Left lung (tissue), 14 donors: ENCODE measurements around the gene CDCA4. TPM values are rescaled to one million over a fixed set of nuclear protein-coding genes. Genes with fewer than 3 reads are reported as not detected.
A peak's percentile ranks its signal among the peaks of the same experiment; 100 is the strongest.

Experiments
- ATAC-seq: fragments of 200-7000 bp; cut with Tn5 transposase; one replicate; pipeline ENCODE4 v1.9.1; 2020; ENCODE audit warnings: moderate library complexity
- DNase-seq, 4 donors: peaks; one replicate each; pipeline ENCODE4 v3.0.0-alpha.2; 2013 to 2020
- H3K27ac ChIP-seq, 2 donors: fragments of 200-600 bp; sonication (generic) in 1 of 2; one replicate each; pipeline versions ENCODE4 v1.5.0 to v1.8.0; 2020 to 2021
- H3K27me3 ChIP-seq, 2 donors: fragments of 200-600 bp; sonication (generic) in 1 of 2; one replicate each; pipeline versions ENCODE4 v1.5.0 to v1.8.0; 2020 to 2021
- H3K36me3 ChIP-seq, 2 donors: fragments of 200-600 bp; sonication (generic) in 1 of 2; one replicate each; pipeline versions ENCODE4 v1.5.0 to v1.8.0; 2020 to 2021
- H3K4me1 ChIP-seq, 2 donors: fragments of 200-600 bp; one replicate each; pipeline ENCODE4 v1.8.0; 2021
- H3K4me3 ChIP-seq, 2 donors: fragments of 200-600 bp; sonication (generic) in 1 of 2; one replicate each; pipeline versions ENCODE4 v1.5.0 to v1.8.0; 2020 to 2021; ENCODE audit warnings: mild to moderate bottlenecking in 1 of 2
- H3K9me3 ChIP-seq, 2 donors: fragments of 200-600 bp; sonication (generic) in 1 of 2; one replicate each; pipeline versions ENCODE4 v1.5.0 to v1.8.0; 2020 to 2021
- intact Hi-C, 2 donors: fragments of 100-400 bp; cut with DNase I; formaldehyde crosslinking; loops; one replicate each; pipeline versions ENCODE4 v1.11.2 to v1.14.2; 2022
- long read RNA-seq, 12 donors: library from polyadenylated mRNA in 2 of 12; unstranded in 2 of 12; transcript quantifications; one replicate each; pipeline ENCODE4 v2.0.0 and lab custom pipeline, GENCODE V29; 2019 to 2026
- polyA plus RNA-seq, 6 donors: library from polyadenylated mRNA; unstranded; fragments of 120-200 nt; gene quantifications; one replicate each; pipeline ENCODE4 v1.2.1, GENCODE V29; 2013; ENCODE audit not compliant: insufficient read length in 6 of 6
- total RNA-seq, 2 donors: library from RNA; stranded (reverse); fragmentation: NEBNext Ultra II Directional; extraction: Animal tissue kit (Norgen Biotek cat#: 25700); gene quantifications; one replicate each; pipeline ENCODE4 v1.2.1, GENCODE V29; 2021
- TF ChIP-seq, protein P1 (sequence below), 2 donors: fragments of 200-600 bp; sonication (generic) in 1 of 2; IDR thresholded peaks; one replicate each; pipeline versions ENCODE4 v1.5.0 to v1.8.0; 2021; ENCODE audit warnings: antibody characterized with exemption in 2 of 2
- donor health status: DM: no; HTN: yes; CAD: no.
- donor health status: DM: no; HTN: no; CAD: no.

Gene CDCA4
- total RNA-seq (1 to 10 TPM; 9.4 to 9.6 TPM), polyA plus RNA-seq (10 to 100 TPM; 18.8 to 30.6 (median 21.6) TPM)
- long read RNA-seq, donor 1, transcript CDCA4-201 (2 exons, 2,513 nt), result major isoform, 16 of 36 reads
- long read RNA-seq, donor 1, partial matches to known transcripts, result 20 of 36 reads
- long read RNA-seq, donor 1, other reads (novel, unspliced or antisense), result 0 of 36 reads
- long read RNA-seq, donor 2, transcript CDCA4-201 (2 exons, 2,513 nt), result major isoform, 28 of 28 reads
- long read RNA-seq, donor 2, partial matches to known transcripts, result 0 of 28 reads
- long read RNA-seq, donor 2, other reads (novel, unspliced or antisense), result 0 of 28 reads
- long read RNA-seq, donor 3, transcript CDCA4-201 (2 exons, 2,513 nt), result major isoform, 12 of 13 reads
- long read RNA-seq, donor 3, partial matches to known transcripts, result 0 of 13 reads
- long read RNA-seq, donor 3, other reads (novel, unspliced or antisense), result 0 of 13 reads
- long read RNA-seq, donor 4, transcript CDCA4-201 (2 exons, 2,513 nt), result major isoform, 12 of 12 reads
- long read RNA-seq, donor 4, partial matches to known transcripts, result 0 of 12 reads
- long read RNA-seq, donor 4, other reads (novel, unspliced or antisense), result 0 of 12 reads
- long read RNA-seq, donor 5, transcript CDCA4-201 (2 exons, 2,513 nt), result major isoform, 12 of 12 reads
- long read RNA-seq, donor 5, partial matches to known transcripts, result 0 of 12 reads
- long read RNA-seq, donor 5, other reads (novel, unspliced or antisense), result 0 of 12 reads
- long read RNA-seq, donor 6, transcript CDCA4-201 (2 exons, 2,513 nt), result major isoform, 36 of 37 reads
- long read RNA-seq, donor 6, partial matches to known transcripts, result 0 of 37 reads
- long read RNA-seq, donor 6, other reads (novel, unspliced or antisense), result 0 of 37 reads
- long read RNA-seq, donor 7, transcript CDCA4-201 (2 exons, 2,513 nt), result major isoform, 6 of 7 reads
- long read RNA-seq, donor 7, partial matches to known transcripts, result 0 of 7 reads
- long read RNA-seq, donor 7, other reads (novel, unspliced or antisense), result 0 of 7 reads
- long read RNA-seq, donor 8, transcript CDCA4-201 (2 exons, 2,513 nt), result major isoform, 8 of 9 reads
- long read RNA-seq, donor 8, partial matches to known transcripts, result 0 of 9 reads
- long read RNA-seq, donor 8, other reads (novel, unspliced or antisense), result 0 of 9 reads
- long read RNA-seq, donor 9, partial matches to known transcripts, result 0 of 1 reads
- long read RNA-seq, donor 9, other reads (novel, unspliced or antisense), result 0 of 1 reads
- long read RNA-seq, donor 10, partial matches to known transcripts, result 0 of 4 reads
- long read RNA-seq, donor 10, other reads (novel, unspliced or antisense), result 1 of 4 reads
- long read RNA-seq, donor 11, result 0 reads
- long read RNA-seq, donor 12, transcript CDCA4-201 (2 exons, 2,513 nt), result major isoform, 15 of 16 reads
- long read RNA-seq, donor 12, partial matches to known transcripts, result 0 of 16 reads
- long read RNA-seq, donor 12, other reads (novel, unspliced or antisense), result 0 of 16 reads

DNA sequence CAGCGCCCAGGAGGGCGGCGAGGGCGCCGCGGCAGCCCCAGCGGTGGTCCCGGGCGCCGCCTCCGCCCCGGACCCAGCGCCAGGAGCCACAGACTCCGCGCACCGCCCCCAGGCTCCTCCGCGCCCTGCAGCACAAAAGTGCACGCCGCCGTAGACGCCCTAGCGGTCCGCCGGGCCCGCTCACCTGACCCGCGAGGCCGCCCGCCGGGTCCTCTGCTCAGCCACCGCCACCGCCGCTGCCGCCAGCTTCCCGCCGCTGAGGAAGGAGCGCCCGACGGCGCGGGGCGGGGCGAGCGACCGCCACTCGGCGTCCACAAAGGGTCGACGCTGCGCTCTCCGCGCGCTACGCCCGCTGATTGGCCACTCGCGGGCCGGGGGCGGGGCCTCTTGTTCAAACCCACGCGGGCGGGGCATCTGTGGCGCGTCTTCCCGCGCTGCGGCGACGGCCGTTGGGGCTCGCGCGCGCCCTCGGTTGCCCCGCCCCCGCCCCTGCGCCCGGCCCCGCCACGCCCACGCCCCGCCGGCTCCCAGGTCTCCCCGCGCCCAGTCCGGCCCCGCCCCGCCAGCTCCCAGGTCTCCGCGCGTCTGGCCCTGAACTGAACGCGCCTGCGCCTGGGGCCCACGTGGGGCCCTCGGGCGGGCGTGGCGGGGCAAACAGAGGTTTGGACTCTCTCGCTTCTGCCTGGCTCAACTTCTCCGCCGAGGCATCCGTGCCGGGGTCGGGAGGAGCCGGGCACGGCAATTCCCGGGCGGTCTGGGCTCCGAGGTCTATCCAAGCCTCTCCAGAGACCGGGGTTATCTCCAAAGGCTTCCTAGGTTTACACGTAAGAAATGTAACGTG lies at the start of gene CDCA4:
CDCA4 (minus strand) TSS at position 269 of the 841 bp plus-strand sequence. CDS start 9,154 bp downstream, outside the sequence.
- intact Hi-C loops, result no loop called here
- H3K27me3 ChIP-seq, result no peaks in the 10 kb centered on the region

DNA sequence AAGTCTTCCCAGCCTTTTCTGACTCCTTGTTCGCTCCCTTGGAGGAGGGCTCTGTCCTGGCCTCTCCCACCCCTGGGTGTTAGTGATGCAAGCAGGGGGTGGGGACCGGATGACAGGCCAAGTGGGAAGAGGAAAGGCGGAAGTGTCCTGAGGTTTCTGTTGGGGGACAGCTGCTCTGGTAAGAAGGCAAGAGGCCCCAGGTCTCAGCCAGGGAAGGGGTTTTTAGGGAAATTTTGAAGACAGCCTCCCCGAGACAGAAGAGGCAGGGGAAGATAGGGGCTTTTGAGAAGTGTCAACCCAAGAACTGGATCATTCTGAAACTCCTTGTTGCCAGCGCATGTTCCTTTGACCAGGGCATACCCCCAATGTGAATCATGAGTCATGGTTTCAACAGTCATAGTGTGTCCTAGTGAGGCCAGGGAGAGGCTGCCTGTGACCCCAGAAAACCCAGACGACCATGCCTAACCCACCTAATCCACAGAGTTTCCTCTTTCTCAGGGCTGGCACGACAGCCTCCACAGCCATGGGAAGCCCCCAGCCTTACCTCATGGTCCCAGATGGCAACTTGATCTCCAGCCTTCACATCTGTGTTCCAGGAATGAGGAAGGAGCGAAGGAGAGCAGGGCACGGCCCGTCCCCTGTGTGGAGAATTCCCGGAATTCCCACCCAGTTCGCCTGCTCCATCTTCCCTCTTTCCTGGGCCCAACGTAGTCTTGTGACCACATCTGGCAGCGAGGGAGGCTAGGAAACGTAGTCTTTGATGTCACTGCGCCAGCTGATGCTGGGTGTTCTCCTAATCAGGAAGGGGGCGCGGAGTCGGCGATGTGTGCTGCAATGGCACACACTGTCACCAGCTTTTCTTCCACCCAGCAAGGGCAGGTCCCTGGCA lies 49.2 kb upstream of the CDCA4 start:
- peak in 1 of 4 donors; percentile 82 for DNase-seq
- peak; percentile 37 for ATAC-seq
- H3K4me3 ChIP-seq, result no peak overlapping the region
- intact Hi-C loops, result no loop called here
- H3K4me1 ChIP-seq, result peaks cover 0 to 61% of the 10 kb centered on the region in 2 donors
- peaks cover 0 to 28% of the 10 kb centered on the region in 2 donors for H3K27me3 ChIP-seq
- H3K27ac ChIP-seq, result peak overlapping the region; percentile 7 to 82
- TF ChIP-seq, protein P1, sequence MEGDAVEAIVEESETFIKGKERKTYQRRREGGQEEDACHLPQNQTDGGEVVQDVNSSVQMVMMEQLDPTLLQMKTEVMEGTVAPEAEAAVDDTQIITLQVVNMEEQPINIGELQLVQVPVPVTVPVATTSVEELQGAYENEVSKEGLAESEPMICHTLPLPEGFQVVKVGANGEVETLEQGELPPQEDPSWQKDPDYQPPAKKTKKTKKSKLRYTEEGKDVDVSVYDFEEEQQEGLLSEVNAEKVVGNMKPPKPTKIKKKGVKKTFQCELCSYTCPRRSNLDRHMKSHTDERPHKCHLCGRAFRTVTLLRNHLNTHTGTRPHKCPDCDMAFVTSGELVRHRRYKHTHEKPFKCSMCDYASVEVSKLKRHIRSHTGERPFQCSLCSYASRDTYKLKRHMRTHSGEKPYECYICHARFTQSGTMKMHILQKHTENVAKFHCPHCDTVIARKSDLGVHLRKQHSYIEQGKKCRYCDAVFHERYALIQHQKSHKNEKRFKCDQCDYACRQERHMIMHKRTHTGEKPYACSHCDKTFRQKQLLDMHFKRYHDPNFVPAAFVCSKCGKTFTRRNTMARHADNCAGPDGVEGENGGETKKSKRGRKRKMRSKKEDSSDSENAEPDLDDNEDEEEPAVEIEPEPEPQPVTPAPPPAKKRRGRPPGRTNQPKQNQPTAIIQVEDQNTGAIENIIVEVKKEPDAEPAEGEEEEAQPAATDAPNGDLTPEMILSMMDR (IDR thresholded peaks at IDR 0.05), result no peak
- no peaks in the 10 kb centered on the region for H3K36me3 ChIP-seq
- H3K9me3 ChIP-seq, result no peaks in the 10 kb centered on the region

More for the DNA sequence above, at the start of gene CDCA4:
- Histone ChIP-seq H3K9me3 (no peaks in the 10 kb centered on the region), H3K4me3 (peak within 1 kb of the TSS; percentile 80 to 92), H3K36me3 (no peaks in the 10 kb centered on the region), H3K4me1 (peaks cover 13 to 50% of the 10 kb centered on the region in 2 donors), H3K27ac (peak within 1 kb of the TSS; percentile 84 to 85)
- TF ChIP-seq, protein P1 (IDR thresholded peaks at IDR 0.05), result no peak
- DNase-seq, result peak; percentile 95 to 99 (median 97)
- ATAC-seq, result peak; percentile 96

DNA sequence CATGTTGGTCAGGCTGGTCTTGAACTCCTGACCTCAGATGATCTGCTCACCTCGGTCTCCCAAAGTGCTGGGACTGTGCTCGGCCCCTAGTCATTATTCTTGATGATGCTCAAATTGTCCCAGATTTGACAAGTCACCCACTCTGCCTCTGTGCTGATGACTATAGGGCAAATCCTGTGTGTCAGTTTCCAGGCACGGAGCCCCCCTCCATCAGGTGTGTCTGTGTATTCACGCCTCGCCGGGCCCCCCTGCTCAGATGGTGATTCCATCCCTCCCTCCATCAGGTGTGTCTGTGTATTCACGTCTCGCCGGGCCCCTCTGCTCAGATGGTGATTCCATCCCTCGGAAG lies 48.6 kb upstream of the CDCA4 start:
- peaks cover 0 to 23% of the 10 kb centered on the region in 2 donors for H3K27me3 ChIP-seq
- H3K4me1 ChIP-seq, result peaks cover 0 to 62% of the 10 kb centered on the region in 2 donors
- no peak for DNase-seq
- no peaks in the 10 kb centered on the region for H3K9me3 ChIP-seq
- TF ChIP-seq, protein P1 (IDR thresholded peaks at IDR 0.05), result no peak
- no peak for ATAC-seq
- H3K36me3 ChIP-seq, result no peaks in the 10 kb centered on the region
- H3K4me3 ChIP-seq, result no peak overlapping the region
- H3K27ac ChIP-seq, result peak overlapping the region in 1 of 2 donors; percentile 82
- intact Hi-C loops, result no loop called here
